ENCODE measurements around the gene CYSLTR2. TPM values are rescaled to one million over a fixed set of nuclear protein-coding genes. Genes with fewer than 3 reads are reported as not detected.

The CYSLTR2 gene
- total and polyA plus RNA-seq, 9 of the 15 experiments (the other 6 are each of a cell fraction or from before 2014, with no cell fraction given), result not detected

DNA sequence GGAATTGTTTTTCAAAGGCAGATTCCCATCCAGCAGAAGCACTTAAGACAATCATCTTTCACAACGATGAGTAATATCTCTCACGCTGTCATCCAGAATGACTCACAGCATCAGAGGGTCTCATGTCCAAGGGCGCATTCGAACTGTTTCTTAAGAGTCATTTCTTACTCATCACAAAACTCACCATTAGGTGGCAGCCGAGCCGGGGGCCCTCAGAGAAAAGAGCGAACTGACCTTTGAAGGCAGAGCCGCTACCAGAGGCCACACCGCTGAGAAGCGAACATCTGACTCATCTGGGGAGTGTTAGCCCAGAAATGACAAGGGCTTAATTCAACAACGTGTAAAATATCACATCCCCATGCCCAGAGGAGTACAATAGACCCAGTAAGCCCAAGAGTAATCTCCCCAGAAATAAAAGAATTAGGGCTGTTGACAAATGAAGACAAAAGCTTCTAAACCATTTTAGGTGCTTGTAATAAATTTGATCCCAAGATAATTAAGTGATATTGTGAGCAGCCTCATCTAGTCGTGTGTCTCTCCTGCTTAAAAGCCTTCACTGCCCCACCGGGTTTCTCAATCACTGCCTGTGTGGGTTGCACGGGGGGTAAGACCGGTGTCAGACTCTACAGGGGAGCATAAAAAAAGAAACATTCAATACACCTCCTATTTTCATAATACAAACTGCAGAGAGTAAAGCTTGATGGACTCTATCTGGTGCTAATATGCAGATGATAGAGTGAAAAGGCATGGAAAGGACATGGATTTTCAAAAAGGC lies 96.2 kb downstream of the CYSLTR2 start (continued):
- no peak for TF ChIP-seq ZBTB5 (IDR thresholded peaks at IDR 0.05)
- TF ChIP-seq, protein P1, sequence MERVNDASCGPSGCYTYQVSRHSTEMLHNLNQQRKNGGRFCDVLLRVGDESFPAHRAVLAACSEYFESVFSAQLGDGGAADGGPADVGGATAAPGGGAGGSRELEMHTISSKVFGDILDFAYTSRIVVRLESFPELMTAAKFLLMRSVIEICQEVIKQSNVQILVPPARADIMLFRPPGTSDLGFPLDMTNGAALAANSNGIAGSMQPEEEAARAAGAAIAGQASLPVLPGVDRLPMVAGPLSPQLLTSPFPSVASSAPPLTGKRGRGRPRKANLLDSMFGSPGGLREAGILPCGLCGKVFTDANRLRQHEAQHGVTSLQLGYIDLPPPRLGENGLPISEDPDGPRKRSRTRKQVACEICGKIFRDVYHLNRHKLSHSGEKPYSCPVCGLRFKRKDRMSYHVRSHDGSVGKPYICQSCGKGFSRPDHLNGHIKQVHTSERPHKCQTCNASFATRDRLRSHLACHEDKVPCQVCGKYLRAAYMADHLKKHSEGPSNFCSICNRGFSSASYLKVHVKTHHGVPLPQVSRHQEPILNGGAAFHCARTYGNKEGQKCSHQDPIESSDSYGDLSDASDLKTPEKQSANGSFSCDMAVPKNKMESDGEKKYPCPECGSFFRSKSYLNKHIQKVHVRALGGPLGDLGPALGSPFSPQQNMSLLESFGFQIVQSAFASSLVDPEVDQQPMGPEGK (CRISPR knock-in tag; IDR thresholded peaks at IDR 0.05; ENCODE audit: borderline replicate concordance), result no peak
- TF ChIP-seq ZNF212 (CRISPR knock-in tag; IDR thresholded peaks at IDR 0.05), result no peak
- TF ChIP-seq HOMEZ (CRISPR knock-in tag; IDR thresholded peaks at IDR 0.05), result no peak
- TF ChIP-seq ELF2 (CRISPR knock-in tag; IDR thresholded peaks at IDR 0.05), result no peak
- no peak for TF ChIP-seq PCBP1 (IDR thresholded peaks at IDR 0.05; ENCODE audit: low read depth, low read length, poor library complexity, severe bottlenecking)
- TF ChIP-seq CREB3 (tag; conservative IDR thresholded peaks at IDR 0.05; ENCODE audit: low read depth), result no peak
- TF ChIP-seq L3MBTL2 (IDR thresholded peaks at IDR 0.05), result no peak
- no peak for TF ChIP-seq ZC3H11A (IDR thresholded peaks at IDR 0.05; ENCODE audit: low read depth, low read length)
- TF ChIP-seq TCF7L2 (IDR thresholded peaks at IDR 0.05; ENCODE audit: low read depth, low read length), result no peak
- TF ChIP-seq CLOCK (CRISPR knock-in tag; IDR thresholded peaks at IDR 0.05; ENCODE audit: borderline replicate concordance), result no peak
- TF ChIP-seq, protein P2, sequence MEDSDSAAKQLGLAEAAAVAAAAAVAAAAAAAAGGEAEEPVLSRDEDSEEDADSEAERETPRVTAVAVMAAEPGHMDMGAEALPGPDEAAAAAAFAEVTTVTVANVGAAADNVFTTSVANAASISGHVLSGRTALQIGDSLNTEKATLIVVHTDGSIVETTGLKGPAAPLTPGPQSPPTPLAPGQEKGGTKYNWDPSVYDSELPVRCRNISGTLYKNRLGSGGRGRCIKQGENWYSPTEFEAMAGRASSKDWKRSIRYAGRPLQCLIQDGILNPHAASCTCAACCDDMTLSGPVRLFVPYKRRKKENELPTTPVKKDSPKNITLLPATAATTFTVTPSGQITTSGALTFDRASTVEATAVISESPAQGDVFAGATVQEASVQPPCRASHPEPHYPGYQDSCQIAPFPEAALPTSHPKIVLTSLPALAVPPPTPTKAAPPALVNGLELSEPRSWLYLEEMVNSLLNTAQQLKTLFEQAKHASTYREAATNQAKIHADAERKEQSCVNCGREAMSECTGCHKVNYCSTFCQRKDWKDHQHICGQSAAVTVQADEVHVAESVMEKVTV (CRISPR knock-in tag; IDR thresholded peaks at IDR 0.05), result 0 out of 2 replicates have a peak, but pooled peaks have one; percentile 12
- TF ChIP-seq ZNF79 (CRISPR knock-in tag; IDR thresholded peaks at IDR 0.05; ENCODE audit: low read depth), result no peak
- TF ChIP-seq TCFL5 (CRISPR knock-in tag; conservative IDR thresholded peaks at IDR 0.05), result no peak

All from K562 (cell line).